Astrocyte (in vitro differentiated cells and primary cell): ENCODE results near the gene DCBLD1. TPM values are rescaled to one million over a fixed set of nuclear protein-coding genes. Genes with fewer than 3 reads are reported as not detected.

Experiments
- DNase-seq: peaks from one replicate; pipeline ENCODE4 v3.0.0-alpha.2; 2010; ENCODE audit warnings: low read depth
- FAIRE-seq: peaks from 2 replicates; lab custom pipeline; 2011; peaks lifted over from hg19 to GRCh38; lab: Jason Lieb, UNC
- H2AFZ ChIP-seq: 2 replicates; pipeline ENCODE4 v1.6.0; 2012; ENCODE audit warnings: low read depth, low read length, inconsistent platforms
- H3K27ac ChIP-seq: 2 replicates; pipeline ENCODE4 v1.5.1; 2011; ENCODE audit warnings: low read depth, low read length, inconsistent platforms
- H3K27me3 ChIP-seq: 2 replicates; pipeline ENCODE4 v1.6.0; 2011; ENCODE audit warnings: low read length, inconsistent platforms; ENCODE audit not compliant: insufficient read depth
- H3K36me3 ChIP-seq: 2 replicates; pipeline ENCODE4 v1.5.1; 2011; ENCODE audit warnings: low read length, inconsistent platforms; ENCODE audit not compliant: insufficient read depth
- H3K4me1 ChIP-seq: 2 replicates; pipeline ENCODE4 v1.5.1; 2011; ENCODE audit warnings: low read length, inconsistent platforms; ENCODE audit not compliant: insufficient read depth
- H3K4me2 ChIP-seq: 2 replicates; pipeline ENCODE4 v1.6.0; 2012; ENCODE audit warnings: low read length, inconsistent platforms
- H3K4me3 ChIP-seq: 2 replicates; pipeline ENCODE4 v1.5.1; 2011; ENCODE audit warnings: low read depth, mild to moderate bottlenecking, low read length, inconsistent platforms; ENCODE audit not compliant: insufficient read depth
- H3K79me2 ChIP-seq: 2 replicates; pipeline ENCODE4 v1.6.0; 2012; ENCODE audit warnings: mild to moderate bottlenecking, low read length, inconsistent platforms; ENCODE audit not compliant: insufficient read depth
- H3K9ac ChIP-seq: 2 replicates; pipeline ENCODE4 v1.6.0; 2012; ENCODE audit warnings: mild to moderate bottlenecking, low read length, inconsistent platforms
- H3K9me3 ChIP-seq: 2 replicates; pipeline ENCODE4 v1.5.1; 2012; ENCODE audit warnings: low read depth, mild to moderate bottlenecking, low read length, inconsistent platforms; ENCODE audit not compliant: insufficient read depth
- H4K20me1 ChIP-seq: 2 replicates; pipeline ENCODE4 v1.6.0; 2012; ENCODE audit warnings: low read length, inconsistent platforms; ENCODE audit not compliant: insufficient read depth
- H3K27ac Mint-ChIP-seq: one replicate; pipeline ENCODE4 v1.8.0; 2021; ENCODE audit warnings: mild to moderate bottlenecking, mixed read lengths; ENCODE audit not compliant: unreplicated experiment
- H3K27me3 Mint-ChIP-seq: one replicate; pipeline ENCODE4 v1.8.0; 2021; ENCODE audit warnings: low read depth, mixed read lengths; ENCODE audit not compliant: unreplicated experiment
- H3K36me3 Mint-ChIP-seq: one replicate; pipeline ENCODE4 v1.8.0; 2021; ENCODE audit warnings: low read depth, mixed read lengths; ENCODE audit not compliant: unreplicated experiment
- H3K4me1 Mint-ChIP-seq: one replicate; pipeline ENCODE4 v1.8.0; 2021; ENCODE audit warnings: low read depth, mixed read lengths; ENCODE audit not compliant: unreplicated experiment
- H3K4me3 Mint-ChIP-seq: one replicate; pipeline ENCODE4 v1.8.0; 2021; ENCODE audit warnings: mild to moderate bottlenecking, moderate library complexity, mixed read lengths; ENCODE audit not compliant: unreplicated experiment
- H3K9me3 Mint-ChIP-seq: one replicate; pipeline ENCODE4 v1.8.0; 2021; ENCODE audit warnings: mild to moderate bottlenecking, mixed read lengths; ENCODE audit not compliant: unreplicated experiment
- CTCF ChIP-seq: IDR thresholded peaks from 2 replicates; pipeline ENCODE4 v1.5.1; 2011; ENCODE audit warnings: low read depth, mild to moderate bottlenecking, inconsistent platforms, low read length, moderate library complexity; ENCODE audit not compliant: insufficient read depth
- EZH2 ChIP-seq: IDR thresholded peaks from 2 replicates; pipeline ENCODE4 v1.6.1; 2012; ENCODE audit warnings: mild to moderate bottlenecking, low read length, inconsistent platforms; ENCODE audit not compliant: insufficient read depth
- total RNA-seq: library from RNA; stranded (reverse); gene quantifications from 2 replicates; pipeline ENCODE4 v1.2.1, GENCODE V29; 2021

DCBLD1 gene
- total RNA-seq, 1 donor from 2014 or later, result 36.8 TPM

GRCh38 chr6:117525607-117526006 is 43.1 kb downstream of the DCBLD1 start:
- no peak overlapping the region for H3K9ac ChIP-seq
- no peaks in the 10 kb centered on the region for H4K20me1 ChIP-seq
- peaks cover 6% of the 10 kb centered on the region for H3K36me3 Mint-ChIP-seq
- H3K9me3 ChIP-seq, result no peaks in the 10 kb centered on the region
- no peak overlapping the region for H3K4me2 ChIP-seq
- no peaks in the 10 kb centered on the region for H3K27me3 Mint-ChIP-seq
- peaks cover 22% of the 10 kb centered on the region for H3K4me1 Mint-ChIP-seq
- no peaks in the 10 kb centered on the region for H3K27me3 ChIP-seq
- DNase-seq (no peak), FAIRE-seq (no peak)
- peaks cover 33% of the 10 kb centered on the region for H3K36me3 ChIP-seq
- TF ChIP-seq CTCF (no peak), EZH2 (no peak)
- H3K4me1 ChIP-seq, result peaks cover 13% of the 10 kb centered on the region
- no peak overlapping the region for H3K27ac ChIP-seq
- peaks cover 27% of the 10 kb centered on the region for H3K79me2 ChIP-seq
- no peak overlapping the region for H3K27ac Mint-ChIP-seq
- H3K4me3 Mint-ChIP-seq, result no peak overlapping the region
- no peak overlapping the region for H3K4me3 ChIP-seq
- H3K9me3 Mint-ChIP-seq, result no peaks in the 10 kb centered on the region
- no peak overlapping the region for H2AFZ ChIP-seq

- Histone ChIP-seq H3K9ac (no peak overlapping the region), H3K4me1 (peaks cover 6% of the 10 kb centered on the region), H3K4me3 (no peak overlapping the region), H3K4me2 (peak overlapping the region; percentile 10), H3K36me3 (peaks cover 39% of the 10 kb centered on the region), H4K20me1 (no peaks in the 10 kb centered on the region), H3K27ac (peak overlapping the region; percentile 15), H3K27me3 (no peaks in the 10 kb centered on the region), H3K79me2 (peaks cover 24% of the 10 kb centered on the region), H2AFZ (no peak overlapping the region), H3K9me3 (no peaks in the 10 kb centered on the region)
- TF ChIP-seq CTCF, result no peak
- no peak for TF ChIP-seq EZH2
- FAIRE-seq (no peak), DNase-seq (no peak)
- H3K27me3 Mint-ChIP-seq, result no peaks in the 10 kb centered on the region
- H3K27ac Mint-ChIP-seq, result no peak overlapping the region
- peaks cover 13% of the 10 kb centered on the region for H3K36me3 Mint-ChIP-seq
- peaks cover 21% of the 10 kb centered on the region for H3K4me1 Mint-ChIP-seq
- no peak overlapping the region for H3K4me3 Mint-ChIP-seq
- H3K9me3 Mint-ChIP-seq, result no peaks in the 10 kb centered on the region
Observed at GRCh38 chr6:117530467-117531242, 48.2 kb downstream of the DCBLD1 start.

GRCh38 chr6:117531346-117531745 is 48.9 kb downstream of the DCBLD1 start:
- Histone ChIP-seq H3K79me2 (peaks cover 24% of the 10 kb centered on the region), H3K27ac (peak overlapping the region; percentile 15), H3K4me1 (peaks cover 12% of the 10 kb centered on the region), H3K4me2 (peak overlapping the region; percentile 10), H3K36me3 (peaks cover 38% of the 10 kb centered on the region), H3K9me3 (no peaks in the 10 kb centered on the region), H3K27me3 (no peaks in the 10 kb centered on the region), H4K20me1 (no peaks in the 10 kb centered on the region), H2AFZ (no peak overlapping the region), H3K9ac (no peak overlapping the region), H3K4me3 (no peak overlapping the region)
- peaks cover 14% of the 10 kb centered on the region for H3K36me3 Mint-ChIP-seq
- H3K4me3 Mint-ChIP-seq, result no peak overlapping the region
- FAIRE-seq (no peak), DNase-seq (no peak)
- H3K27me3 Mint-ChIP-seq, result no peaks in the 10 kb centered on the region
- H3K27ac Mint-ChIP-seq, result peak overlapping the region; percentile 34
- TF ChIP-seq EZH2, result no peak
- no peak for TF ChIP-seq CTCF
- H3K4me1 Mint-ChIP-seq, result peaks cover 27% of the 10 kb centered on the region
- H3K9me3 Mint-ChIP-seq, result no peaks in the 10 kb centered on the region
